GM12878 (cell line): ENCODE data around the gene AFF2. TPM values are rescaled to one million over a fixed set of nuclear protein-coding genes. Genes with fewer than 3 reads are reported as not detected.
A peak's percentile ranks its signal among the peaks of the same experiment; 100 is the strongest.

Source experiments
- ATAC-seq: fragments of 200-7000 bp; cut with Tn5 transposase; 3 replicates; pipeline ENCODE4 v1.9.1; 2020; ENCODE audit warnings: mild to moderate bottlenecking, moderate library complexity
- BruUV-seq: library from RNA; stranded (reverse); fragments of 400-500 nt; replicated peaks from 2 replicates; lab custom pipeline; 2021; lab: Mats Ljungman, UMichigan
- CTCF ChIA-PET: fragments of 300-600 bp; sonication (Branson Sonifier 250); formaldehyde crosslinking; extraction: SDS; loops from one replicate; lab custom pipeline; 2021; ENCODE audit warnings: inconsistent platforms; lab: Yijun Ruan, JAX
- POLR2A ChIA-PET: fragments of 350-600 bp; formaldehyde crosslinking; extraction: SDS; loops from one replicate; lab custom pipeline; 2021; ENCODE audit warnings: inconsistent platforms; lab: Charles Lee
- RAD21 ChIA-PET: fragments of 300-600 bp; sonication (Branson Sonifier 250); formaldehyde crosslinking; loops from one replicate; lab custom pipeline; 2023; ENCODE audit warnings: antibody characterized with exemption; ENCODE audit not compliant: unreplicated experiment; lab: Charles Lee
- SMC1A ChIA-PET: fragments of 300-600 bp; sonication (Branson Sonifier 250); formaldehyde crosslinking; loops from one replicate; lab custom pipeline; 2023; ENCODE audit not compliant: unreplicated experiment, uncharacterized antibody; lab: Charles Lee
- DNase-seq: peaks from one replicate; pipeline ENCODE4 v3.0.0-alpha.2; 2011; ENCODE audit warnings: low read depth, low spot score
- FAIRE-seq: peaks from 3 replicates; lab custom pipeline; 2011; peaks lifted over from hg19 to GRCh38; lab: Jason Lieb, UNC
- H2AFZ ChIP-seq: 2 replicates; pipeline ENCODE4 v1.6.0; 2011; ENCODE audit warnings: low read depth, low read length, control low read depth; ENCODE audit not compliant: control insufficient read depth
- H3K27ac ChIP-seq: 2 replicates; pipeline ENCODE4 v1.5.1; 2011; ENCODE audit warnings: control low read depth; ENCODE audit not compliant: control insufficient read depth, insufficient read depth
- H3K27me3 ChIP-seq, 2 experiments: replicated peaks in 1 of 2; 2 replicates each; pipeline versions ENCODE4 v1.6.0 to v1.6.1; 2011; ENCODE audit warnings: low read length in 1 of 2; ENCODE audit not compliant: control insufficient read depth in 2 of 2, insufficient read depth in 2 of 2
- H3K36me3 ChIP-seq, 2 experiments: 2 replicates each; pipeline ENCODE4 v1.5.1; 2011; ENCODE audit warnings: low read length in 1 of 2; ENCODE audit not compliant: control insufficient read depth in 2 of 2, insufficient read depth in 2 of 2
- H3K4me1 ChIP-seq: 2 replicates; pipeline ENCODE4 v1.6.1; 2011; ENCODE audit warnings: mild to moderate bottlenecking, low read length, moderate library complexity, mixed read lengths; ENCODE audit not compliant: control insufficient read depth, insufficient read depth
- H3K4me2 ChIP-seq: 2 replicates; pipeline ENCODE4 v1.6.0; 2011; ENCODE audit warnings: control low read depth; ENCODE audit not compliant: control insufficient read depth, insufficient read depth
- H3K4me3 ChIP-seq: fragments of 200-600 bp; sonication (generic); 2 replicates; pipeline ENCODE4 v1.5.1; 2016
- H3K79me2 ChIP-seq: 2 replicates; pipeline ENCODE4 v1.6.0; 2011; ENCODE audit warnings: low read length; ENCODE audit not compliant: control insufficient read depth, insufficient read depth
- H3K9ac ChIP-seq: 2 replicates; pipeline ENCODE4 v1.8.0; 2011; ENCODE audit warnings: low read length, control low read depth, mixed read lengths; ENCODE audit not compliant: control insufficient read depth, insufficient read depth
- H3K9me3 ChIP-seq: replicated peaks from 3 replicates; pipeline ENCODE4 v1.5.1; 2011; ENCODE audit warnings: mild to moderate bottlenecking, low read length; ENCODE audit not compliant: control insufficient read depth, insufficient read depth
- H4K20me1 ChIP-seq: 2 replicates; pipeline ENCODE4 v1.6.0; 2011; ENCODE audit not compliant: control insufficient read depth, insufficient read depth
- ATF2 ChIP-seq: IDR thresholded peaks from 2 replicates; pipeline ENCODE4 v1.6.1; 2012; ENCODE audit warnings: low read length, inconsistent platforms
- BCL11A ChIP-seq: IDR thresholded peaks from 2 replicates; pipeline ENCODE4 v1.6.1; 2011; ENCODE audit warnings: low read depth, low read length
- BHLHE40 ChIP-seq, 2 experiments: fragments of 450-650 bp in 1 of 2; IDR thresholded peaks; 2 replicates each; pipeline ENCODE4 v1.6.1; 2011 to 2017; ENCODE audit warnings: low read depth in 2 of 2, borderline replicate concordance in 1 of 2, improper control_type of control experiment in 1 of 2, low read length in 1 of 2, mild to moderate bottlenecking in 1 of 2
- EGR1 ChIP-seq, 2 experiments: IDR thresholded peaks; 1 replicate in 1 of 2; 2 replicates in 1 of 2; pipeline ENCODE4 v1.6.1; 2011 to 2012; ENCODE audit warnings: low read depth in 2 of 2, low read length in 2 of 2, borderline replicate concordance in 1 of 2, mild to moderate bottlenecking in 1 of 2, moderate library complexity in 1 of 2
- EP300 ChIP-seq, 2 experiments: fragments of 150-350 bp in 1 of 2; IDR thresholded peaks; 2 replicates each; pipeline ENCODE4 v1.6.1; 2011 to 2012; ENCODE audit warnings: low read depth in 2 of 2, low read length in 2 of 2, borderline replicate concordance in 1 of 2, improper control_type of control experiment in 1 of 2, inconsistent platforms in 1 of 2; ENCODE audit not compliant: control insufficient read depth in 1 of 2
- FOXM1 ChIP-seq: IDR thresholded peaks from 2 replicates; pipeline ENCODE4 v1.6.1; 2012; ENCODE audit warnings: low read depth, mild to moderate bottlenecking, inconsistent platforms, low read length, moderate library complexity
- IKZF2 ChIP-seq, 2 experiments: fragments of 450-650 bp; IDR thresholded peaks; 2 replicates each; pipeline ENCODE4 v1.6.1; 2017; ENCODE audit warnings: mild to moderate bottlenecking in 2 of 2, moderate library complexity in 2 of 2
- MEF2B ChIP-seq: fragments of 450-650 bp; IDR thresholded peaks from 2 replicates; pipeline ENCODE4 v1.6.1; 2018; ENCODE audit warnings: mild to moderate bottlenecking, moderate library complexity; ENCODE audit not compliant: partially characterized antibody, poor library complexity, severe bottlenecking
- MTA2 ChIP-seq: fragments of 450-650 bp; IDR thresholded peaks from 2 replicates; pipeline ENCODE4 v1.6.1; 2016; ENCODE audit warnings: low read depth, mild to moderate bottlenecking, moderate library complexity
- NR2F1 ChIP-seq: fragments of 450-650 bp; conservative IDR thresholded peaks from 2 replicates; pipeline ENCODE4 v1.6.1; 2017; ENCODE audit warnings: mild to moderate bottlenecking
- RFX5 ChIP-seq: IDR thresholded peaks from 2 replicates; pipeline ENCODE4 v1.6.1; 2011; ENCODE audit warnings: low read depth, low read length, improper control_type of control experiment
- SREBF2 ChIP-seq: IDR thresholded peaks from 2 replicates; pipeline ENCODE4 v1.6.1; 2012; ENCODE audit warnings: mild to moderate bottlenecking, low read length
- ZNF217 ChIP-seq: fragments of 450-650 bp; IDR thresholded peaks from 2 replicates; pipeline ENCODE4 v1.6.1; 2017; ENCODE audit warnings: antibody characterized with exemption, mild to moderate bottlenecking
- ZSCAN29 ChIP-seq: fragments of 450-650 bp; IDR thresholded peaks from 2 replicates; pipeline ENCODE4 v1.6.1; 2017; ENCODE audit warnings: mild to moderate bottlenecking, moderate library complexity
- ZZZ3 ChIP-seq: IDR thresholded peaks from 2 replicates; pipeline ENCODE4 v1.6.1; 2011; ENCODE audit warnings: low read depth; ENCODE audit not compliant: control insufficient read depth, insufficient read length
- WGBS: methylation state at CpG from one replicate; pipeline ENCODE4 v1.1.6; 2016; ENCODE audit warnings: low lambda C conversion rate; ENCODE audit not compliant: insufficient replicate concordance, insufficient coverage; ENCODE audit errors: missing lambda C conversion rate; 5-methylcytosine and 5-hydroxymethylcytosine counted together
- in situ Hi-C: fragments of 300-500 bp; cut with MboI; formaldehyde crosslinking; loops from 9 replicates; pipeline ENCODE4 v1.14.3; 2018; ENCODE audit warnings: mixed read lengths
- intact Hi-C: fragments of 100-400 bp; cut with micrococcal nuclease; formaldehyde crosslinking; loops from one replicate; pipeline ENCODE4 v1.14.2; 2022; ENCODE audit not compliant: unreplicated experiment
- polyA plus RNA-seq, 11 experiments: library from polyadenylated mRNA; depleted of rRNA in 4 of 11; unstranded in 6 of 11; stranded (reverse) in 5 of 11; fragments of >200 nt; fragmentation: Nextera tagmentation in 4 of 11; fragmentation: Illumina TruSeq in 1 of 11; extraction: Ambion mirVana in 4 of 11; extraction: Trizol in 1 of 11; gene quantifications; 1 replicate in 1 of 11; 2 replicates in 10 of 11; pipeline versions ENCODE4 v1.2.1 to v1.2.3, GENCODE V29; 2011 to 2016; ENCODE audit warnings: inconsistent platforms in 2 of 11, missing spikeins in 2 of 11, low read depth in 1 of 11
- total RNA-seq, 4 experiments: library from RNA; depleted of rRNA in 3 of 4; stranded (reverse); fragments of >200 nt in 3 of 4; fragmentation: Illumina TruSeq in 1 of 4; extraction: Trizol in 1 of 4; gene quantifications; 2 replicates each; pipeline versions ENCODE4 v1.2.1 to v1.2.3, GENCODE V29; 2013 to 2021
- TF ChIP-seq, protein P1 (sequence below): fragments of 450-650 bp; IDR thresholded peaks from 2 replicates; pipeline ENCODE4 v1.6.1; 2017; ENCODE audit warnings: low read depth, mild to moderate bottlenecking, moderate library complexity
- TF ChIP-seq, protein P2 (sequence below): fragments of 450-650 bp; IDR thresholded peaks from 2 replicates; pipeline ENCODE4 v1.6.1; 2016; ENCODE audit warnings: mild to moderate bottlenecking

The AFF2 gene
- total and polyA plus RNA-seq, 10 of the 15 experiments (the other 5 are each of a cell fraction or from before 2014, with no cell fraction given): under 0.01 to 0.03 TPM; not detected in 8

DNA sequence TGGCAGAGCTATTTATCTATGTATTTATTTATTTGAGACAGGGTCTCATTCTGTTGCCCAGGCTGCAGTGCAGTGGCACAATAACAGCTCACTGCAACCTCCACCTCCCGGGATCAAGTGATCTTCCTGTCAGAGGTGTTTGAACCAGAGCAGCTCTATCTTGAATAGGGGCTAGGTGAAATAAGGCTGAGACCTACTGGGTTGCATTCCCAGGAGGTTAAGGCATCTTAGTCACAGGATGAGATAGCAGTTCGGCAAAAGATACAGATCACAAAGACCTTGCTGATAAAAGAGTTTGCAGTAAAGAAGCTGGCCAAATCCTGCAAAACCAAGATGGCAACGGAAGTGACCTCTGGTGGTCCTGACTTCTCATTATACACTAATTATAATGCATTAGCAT lies 501.9 kb downstream of the AFF2 start (continued):
- TF ChIP-seq EGR1 (IDR thresholded peaks at IDR 0.05; ENCODE audit: borderline replicate concordance in 1 of 2, low read depth in 2 of 2, low read length in 2 of 2) (no peak), ZZZ3 (no peak)

GRCh38 chrX:149003863-149004660 lies 503.6 kb downstream of the AFF2 start:
- Histone ChIP-seq H3K36me3 (no peaks in the 10 kb centered on the region; a peak in 1 of 4 replicates), H3K27me3 (no peaks in the 10 kb centered on the region), H3K27ac (no peak overlapping the region), H3K9ac (no peak overlapping the region), H3K79me2 (no peaks in the 10 kb centered on the region), H3K9me3 (no peaks in the 10 kb centered on the region), H2AFZ (no peak overlapping the region), H3K4me2 (no peak overlapping the region), H4K20me1 (no peaks in the 10 kb centered on the region), H3K4me1 (no peaks in the 10 kb centered on the region; the same call in 1 of the 2 replicates), H3K4me3 (no peak overlapping the region)
- peak; percentile 71 for ATAC-seq
- no TSS peak for BruUV-seq
- POLR2A ChIA-PET: interaction anchor here (0.8 to 2.4 kb wide), 2 partner anchors 90 to 204 kb away, joined by 3 to 9 read pairs; no protein-coding TSS in a partner anchor
- RAD21 ChIA-PET: interaction anchor here (0.7 to 3.7 kb wide), 14 partner anchors 10 to 283 kb away, joined by 3 to 12 read pairs (median 4); no protein-coding TSS in a partner anchor
- no peak for FAIRE-seq
- SMC1A ChIA-PET: interaction anchor here (0.7 to 4.7 kb wide), 25 partner anchors 8 to 954 kb away, joined by 3 to 21 read pairs (median 4); no protein-coding TSS in a partner anchor
- in situ Hi-C loops: no loop called here
- 2% methylated on average over 5 of the region's 5 CpGs for WGBS
- DNase-seq: peak; percentile 26
- intact Hi-C loops: loop anchor here (5.0 to 10.0 kb wide), 2 partner anchors 118 to 281 kb away; no protein-coding TSS in a partner anchor
- CTCF ChIA-PET: interaction anchor here (0.6 to 2.6 kb wide), 8 partner anchors 8 to 474 kb away, joined by 3 to 9 read pairs (median 4); no protein-coding TSS in a partner anchor
- TF ChIP-seq MEF2B (peak; percentile 55), NR2F1 (peak; percentile 75), MTA2 (peak; percentile 51; the same call in 1 of the 2 replicates), BCL11A (0 out of 2 replicates have a peak, but pooled peaks have one; percentile 38), BHLHE40 (IDR thresholded peaks at IDR 0.05; ENCODE audit: borderline replicate concordance in 1 of 2, low read depth in 2 of 2, low read length in 1 of 2) (peak; percentile 18 to 31; a peak in 1 of 4 replicates), EP300 (IDR thresholded peaks at IDR 0.05; ENCODE audit: borderline replicate concordance in 1 of 2, control insufficient read depth in 1 of 2, low read depth in 2 of 2, low read length in 2 of 2) (peak in 1 of 2 experiments; percentile 47; a peak in 1 of 4 replicates), SREBF2 (no peak), ZNF217 (no peak), FOXM1 (0 out of 2 replicates have a peak, but pooled peaks have one; percentile 33), RFX5 (no peak), IKZF2 (IDR thresholded peaks at IDR 0.05) (peak; percentile 23 to 26; a peak in 1 of 4 replicates), ATF2 (0 out of 2 replicates have a peak, but pooled peaks have one; percentile 39), ZSCAN29 (no peak)
- TF ChIP-seq, protein P1, sequence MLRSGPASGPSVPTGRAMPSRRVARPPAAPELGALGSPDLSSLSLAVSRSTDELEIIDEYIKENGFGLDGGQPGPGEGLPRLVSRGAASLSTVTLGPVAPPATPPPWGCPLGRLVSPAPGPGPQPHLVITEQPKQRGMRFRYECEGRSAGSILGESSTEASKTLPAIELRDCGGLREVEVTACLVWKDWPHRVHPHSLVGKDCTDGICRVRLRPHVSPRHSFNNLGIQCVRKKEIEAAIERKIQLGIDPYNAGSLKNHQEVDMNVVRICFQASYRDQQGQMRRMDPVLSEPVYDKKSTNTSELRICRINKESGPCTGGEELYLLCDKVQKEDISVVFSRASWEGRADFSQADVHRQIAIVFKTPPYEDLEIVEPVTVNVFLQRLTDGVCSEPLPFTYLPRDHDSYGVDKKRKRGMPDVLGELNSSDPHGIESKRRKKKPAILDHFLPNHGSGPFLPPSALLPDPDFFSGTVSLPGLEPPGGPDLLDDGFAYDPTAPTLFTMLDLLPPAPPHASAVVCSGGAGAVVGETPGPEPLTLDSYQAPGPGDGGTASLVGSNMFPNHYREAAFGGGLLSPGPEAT: peak; percentile 27; the same call in 1 of the 2 replicates
- TF ChIP-seq, protein P2, sequence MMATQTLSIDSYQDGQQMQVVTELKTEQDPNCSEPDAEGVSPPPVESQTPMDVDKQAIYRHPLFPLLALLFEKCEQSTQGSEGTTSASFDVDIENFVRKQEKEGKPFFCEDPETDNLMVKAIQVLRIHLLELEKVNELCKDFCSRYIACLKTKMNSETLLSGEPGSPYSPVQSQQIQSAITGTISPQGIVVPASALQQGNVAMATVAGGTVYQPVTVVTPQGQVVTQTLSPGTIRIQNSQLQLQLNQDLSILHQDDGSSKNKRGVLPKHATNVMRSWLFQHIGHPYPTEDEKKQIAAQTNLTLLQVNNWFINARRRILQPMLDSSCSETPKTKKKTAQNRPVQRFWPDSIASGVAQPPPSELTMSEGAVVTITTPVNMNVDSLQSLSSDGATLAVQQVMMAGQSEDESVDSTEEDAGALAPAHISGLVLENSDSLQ: peak; percentile 55; the same call in 1 of the 2 replicates
